Pancreas (tissue), 10 donors: Measurements from ENCODE around the gene RAB9A. TPM values are rescaled to one million over a fixed set of nuclear protein-coding genes. Genes with fewer than 3 reads are reported as not detected.
"Not testable (repeated sequence)": the region's sequence is repeated elsewhere in the genome, so short reads cannot be mapped to it uniquely, and the experiment has no call there.

Source experiments
- ATAC-seq, 4 donors: fragments of 200-7000 bp; cut with Tn5 transposase; one replicate each; pipeline versions ENCODE4 v1.8.0 to v1.9.1; 2020; ENCODE audit warnings: mild to moderate bottlenecking in 4 of 4, moderate library complexity in 4 of 4
- DNase-seq, 6 donors: peaks; one replicate each; pipeline ENCODE4 v3.0.0-alpha.2; 2020
- FAIRE-seq: peaks from 2 replicates; lab custom pipeline; 2012; peaks lifted over from hg19 to GRCh38; lab: Jason Lieb, UNC
- H3K27ac ChIP-seq, 4 donors: fragments of 200-600 bp; sonication (generic); 1 replicate in 3 of 4; 2 replicates in 1 of 4; pipeline versions ENCODE4 v1.5.0 to v1.8.0; 2020
- H3K27me3 ChIP-seq, 4 donors: fragments of 200-600 bp; one replicate each; pipeline ENCODE4 v1.8.0; 2021
- H3K36me3 ChIP-seq, 3 donors: fragments of 200-600 bp; sonication (generic) in 1 of 3; one replicate each; pipeline versions ENCODE4 v1.5.0 to v1.8.0; 2020 to 2021
- H3K4me1 ChIP-seq, 3 donors: fragments of 200-600 bp; one replicate each; pipeline ENCODE4 v1.8.0; 2021
- H3K4me3 ChIP-seq, 4 donors: fragments of 200-600 bp; sonication (generic) in 2 of 4; one replicate each; pipeline versions ENCODE4 v1.5.0 to v1.8.0; 2020 to 2021
- H3K9me3 ChIP-seq, 4 donors: fragments of 200-600 bp; one replicate each; pipeline ENCODE4 v1.8.0; 2021
- WGBS, 2 donors: extraction: QIAGEN DNeasy Blood & Tissue Kit; methylation state at CpG; one replicate each; pipeline ENCODE4 v1.1.7; 2013; 5-methylcytosine and 5-hydroxymethylcytosine counted together
- intact Hi-C, 3 donors: fragments of 100-400 bp; cut with DNase I; formaldehyde crosslinking; loops; one replicate each; pipeline versions ENCODE4 v1.11.1 to v1.14.2; 2022
- polyA plus RNA-seq, 2 donors: library from polyadenylated mRNA; stranded (reverse); fragments of 200-250 nt; gene quantifications; one replicate each; pipeline ENCODE4 v1.2.3, GENCODE V29; 2013
- total RNA-seq, 6 donors: library from RNA; stranded (reverse); fragmentation: NEBNext Ultra II Directional in 4 of 6; extraction: Animal tissue kit (Norgen Biotek cat#: 25700) in 4 of 6; gene quantifications; one replicate each; pipeline versions ENCODE4 v1.2.1 to v1.2.4, GENCODE V29; 2021 to 2023
- TF ChIP-seq, protein P1 (sequence below), 4 donors: fragments of 200-600 bp; sonication (generic) in 3 of 4; IDR thresholded peaks; one replicate each; pipeline versions ENCODE4 v1.5.0 to v1.8.0; 2021; ENCODE audit warnings: antibody characterized with exemption in 4 of 4
- donor health status: healthy with polysubstance abuse.
- donor health status: DM: no; HTN: no; CAD: no; lungs with moderate emphysema.
- donor health status: DM: no; HTN: no; CAD: no.
- donor health status: control.
- donor health status: control.
- donor health status: Bipolar disorder and iron deficiency.
- donor health status: DM: yes; HTN: yes; CAD: no.
- donor health status: DM: no; HTN: no; CAD: no.
- donor health status: DM: no; HTN: no; CAD: no.
- donor health status: DM: yes; HTN: yes; CAD: no.

The RAB9A gene
- total and polyA plus RNA-seq, 8 donors = 8.7 to 22.0 (median 16.5) TPM

DNA sequence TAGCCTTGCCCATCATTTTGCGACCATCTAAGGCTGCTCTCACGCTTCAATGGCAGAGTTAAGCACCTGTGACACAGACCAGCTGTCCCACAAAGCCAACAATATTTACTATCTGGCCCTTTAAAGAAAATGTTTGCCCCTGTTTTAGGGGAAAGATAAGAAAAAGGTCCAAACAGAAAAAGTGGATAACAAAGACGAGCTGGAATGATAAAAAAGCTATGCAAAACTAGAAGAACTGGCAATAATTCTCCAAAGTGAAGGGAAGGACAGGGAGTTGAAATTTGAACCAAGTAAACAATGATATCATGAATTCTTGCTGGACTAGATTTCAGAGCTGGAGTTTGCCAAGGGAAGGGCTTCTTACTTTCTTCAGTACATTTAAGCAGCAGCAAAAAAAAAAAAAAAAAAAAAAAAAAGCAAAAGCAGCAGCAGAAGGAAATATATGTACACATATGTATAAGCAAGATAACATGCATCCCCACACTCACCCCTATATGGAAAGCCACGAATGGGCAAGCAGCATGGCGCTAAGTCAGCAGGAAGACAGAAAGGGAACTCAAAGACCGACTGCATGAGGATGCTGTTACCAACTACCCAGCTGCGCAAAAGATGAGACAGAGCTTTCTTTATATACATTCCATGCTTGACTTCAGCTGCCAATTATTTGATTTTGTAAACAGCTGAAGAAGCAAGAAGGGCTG, 33.0 kb downstream of the RAB9A start:
- DNase-seq (no peak), ATAC-seq (peak; percentile 81 to 90 (median 90)), FAIRE-seq (no peak)
- Histone ChIP-seq H3K27me3 (no peaks in the 10 kb centered on the region), H3K9me3 (no peaks in the 10 kb centered on the region), H3K4me3 (no peak overlapping the region), H3K36me3 (peaks cover 0 to 11% (median 0%) of the 10 kb centered on the region in 3 donors), H3K27ac (peak overlapping the region in 2 of 4 donors; percentile 54 to 55), H3K4me1 (peaks cover 4 to 8% (median 5%) of the 10 kb centered on the region in 3 donors)
- TF ChIP-seq, protein P1, sequence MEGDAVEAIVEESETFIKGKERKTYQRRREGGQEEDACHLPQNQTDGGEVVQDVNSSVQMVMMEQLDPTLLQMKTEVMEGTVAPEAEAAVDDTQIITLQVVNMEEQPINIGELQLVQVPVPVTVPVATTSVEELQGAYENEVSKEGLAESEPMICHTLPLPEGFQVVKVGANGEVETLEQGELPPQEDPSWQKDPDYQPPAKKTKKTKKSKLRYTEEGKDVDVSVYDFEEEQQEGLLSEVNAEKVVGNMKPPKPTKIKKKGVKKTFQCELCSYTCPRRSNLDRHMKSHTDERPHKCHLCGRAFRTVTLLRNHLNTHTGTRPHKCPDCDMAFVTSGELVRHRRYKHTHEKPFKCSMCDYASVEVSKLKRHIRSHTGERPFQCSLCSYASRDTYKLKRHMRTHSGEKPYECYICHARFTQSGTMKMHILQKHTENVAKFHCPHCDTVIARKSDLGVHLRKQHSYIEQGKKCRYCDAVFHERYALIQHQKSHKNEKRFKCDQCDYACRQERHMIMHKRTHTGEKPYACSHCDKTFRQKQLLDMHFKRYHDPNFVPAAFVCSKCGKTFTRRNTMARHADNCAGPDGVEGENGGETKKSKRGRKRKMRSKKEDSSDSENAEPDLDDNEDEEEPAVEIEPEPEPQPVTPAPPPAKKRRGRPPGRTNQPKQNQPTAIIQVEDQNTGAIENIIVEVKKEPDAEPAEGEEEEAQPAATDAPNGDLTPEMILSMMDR (IDR thresholded peaks at IDR 0.05) = no peak
- intact Hi-C loops = no loop called here
- 19 to 59% methylated on average over 7 of the region's 7 CpGs for WGBS, 2 donors

DNA sequence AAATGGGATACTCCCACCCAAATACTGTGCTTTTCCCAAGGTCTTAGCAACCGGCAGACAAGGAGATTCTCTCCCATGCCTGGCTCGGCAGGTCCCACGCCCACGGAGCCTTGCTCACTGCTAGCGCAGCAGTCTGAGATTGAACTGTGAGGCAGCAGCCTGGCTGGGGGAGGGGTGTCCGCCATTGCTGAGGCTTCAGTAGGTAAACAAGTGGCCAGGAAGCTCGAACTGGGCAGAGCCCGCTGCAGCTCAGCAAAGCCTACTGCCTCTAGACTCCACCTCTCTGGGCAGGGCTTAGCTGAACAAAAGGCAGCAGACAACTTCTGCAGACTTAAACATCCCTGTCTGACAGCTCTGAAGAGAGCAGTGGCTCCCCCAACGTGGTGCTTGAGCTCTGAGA, 36.0 kb downstream of the RAB9A start:
- WGBS, 2 donors = 80 to 90% methylated on average over 9 of the region's 9 CpGs
- H3K4me1 ChIP-seq, H3K4me3 ChIP-seq, intact Hi-C loops, H3K27me3 ChIP-seq, H3K36me3 ChIP-seq, H3K9me3 ChIP-seq, ATAC-seq, DNase-seq, FAIRE-seq, H3K27ac ChIP-seq: not testable (repeated sequence)

DNA sequence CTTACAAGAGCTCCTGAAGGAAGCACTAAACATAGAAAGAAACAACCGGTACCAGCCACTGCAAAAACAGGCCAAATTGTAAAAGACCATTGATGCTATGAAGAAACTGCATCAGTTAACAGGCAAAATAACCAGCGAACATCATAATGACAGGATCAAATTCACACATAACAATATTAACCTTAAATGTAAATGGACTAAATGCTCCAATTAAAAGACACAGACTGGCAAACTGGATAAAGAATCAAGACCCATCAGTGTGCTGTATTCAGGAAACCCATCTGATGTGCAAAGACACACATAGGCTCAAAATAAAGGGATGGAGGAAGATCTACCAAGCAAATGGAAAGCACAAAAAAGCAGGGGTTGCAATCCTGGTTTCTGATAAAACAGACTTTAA, 37.7 kb downstream of the RAB9A start:
- intact Hi-C loops, ATAC-seq, H3K9me3 ChIP-seq, H3K27ac ChIP-seq, H3K4me3 ChIP-seq, H3K27me3 ChIP-seq, H3K36me3 ChIP-seq, DNase-seq, FAIRE-seq: not testable (repeated sequence)
- peaks cover 0 to 15% (median 0%) of the 10 kb centered on the region in 3 donors for H3K4me1 ChIP-seq
- WGBS, 2 donors = 96% methylated on average over 2 of the region's 2 CpGs

DNA sequence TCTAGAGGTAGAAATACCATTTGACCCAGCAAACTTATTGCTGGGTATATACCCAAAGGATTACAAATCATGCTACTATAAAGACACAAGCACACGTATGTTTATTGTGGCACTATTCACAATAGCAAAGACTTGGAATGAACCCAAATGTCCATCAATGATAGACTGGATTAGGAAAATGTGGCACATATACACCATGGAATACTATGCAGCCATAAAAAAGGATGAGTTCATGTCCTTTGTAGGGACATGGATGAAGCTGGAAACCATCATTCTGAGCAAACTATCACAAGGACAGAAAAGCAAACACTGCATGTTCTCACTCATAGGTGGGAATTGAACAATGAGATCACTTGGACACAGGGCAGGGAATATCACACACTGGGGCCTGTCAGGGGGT, 41.6 kb downstream of the RAB9A start:
- H3K4me3 ChIP-seq, H3K27me3 ChIP-seq, H3K27ac ChIP-seq, ATAC-seq, H3K36me3 ChIP-seq, DNase-seq, H3K9me3 ChIP-seq, FAIRE-seq: not testable (repeated sequence)
- H3K4me1 ChIP-seq = peaks cover 0 to 27% (median 4%) of the 10 kb centered on the region in 3 donors
- intact Hi-C loops = loop anchor here in 1 of 3 donors (10.0 kb wide), 1 partner anchor 46 kb away; the partner anchor contains the start of gene RAB9A
- WGBS, 2 donors = 78 to 86% methylated on average over 1 of the region's 1 CpG

DNA sequence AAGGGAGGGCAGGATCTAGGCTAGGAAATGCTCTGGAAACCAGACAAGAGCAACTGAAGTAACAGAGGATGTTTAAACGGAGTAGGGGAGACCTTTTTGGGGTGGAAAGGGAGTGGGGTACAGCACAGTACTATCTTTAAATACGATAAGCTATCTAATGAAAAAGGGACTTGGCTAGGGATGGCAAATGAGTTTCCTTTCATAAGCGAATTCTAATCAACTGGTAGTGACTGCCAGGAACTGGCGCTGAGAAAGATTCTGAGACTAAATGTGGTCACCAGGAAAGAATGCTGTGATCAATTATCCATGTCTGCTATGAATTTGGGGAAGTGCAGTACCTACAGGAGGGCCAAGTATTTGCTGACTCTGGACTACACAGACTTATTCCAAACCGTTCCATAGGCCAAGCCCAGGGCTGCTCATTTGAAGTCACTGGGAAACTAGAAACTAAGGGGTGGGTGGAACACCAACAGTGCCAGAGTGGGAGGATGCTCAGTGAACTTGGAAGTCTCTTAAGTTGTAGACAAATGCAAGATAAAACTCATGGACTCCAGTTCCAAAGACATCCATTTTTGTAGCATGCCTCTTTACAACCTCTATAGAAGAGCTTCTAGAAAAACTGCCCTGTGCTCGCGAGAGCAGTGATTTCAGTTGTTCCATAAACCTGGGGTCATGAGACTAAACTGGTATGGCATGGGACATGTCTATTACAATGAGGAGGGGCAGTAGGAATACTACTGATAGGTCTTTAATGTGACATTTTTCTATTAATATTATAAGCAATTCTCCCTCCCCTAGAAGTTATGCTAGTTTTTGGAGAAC, 43.5 kb downstream of the RAB9A start:
- peak overlapping the region in 2 of 4 donors; percentile 59 to 75 for H3K27ac ChIP-seq
- no peak for DNase-seq
- intact Hi-C loops = loop anchor here in 1 of 3 donors (10.0 kb wide), 1 partner anchor 48 kb away; the partner anchor contains the start of gene RAB9A

More for the DNA sequence above, 43.5 kb downstream of the RAB9A start:
- Histone ChIP-seq H3K9me3 (no peaks in the 10 kb centered on the region), H3K4me1 (peaks cover 0 to 30% (median 4%) of the 10 kb centered on the region in 3 donors), H3K36me3 (no peaks in the 10 kb centered on the region), H3K27me3 (no peaks in the 10 kb centered on the region), H3K4me3 (no peak overlapping the region)
- TF ChIP-seq, protein P1 (IDR thresholded peaks at IDR 0.05) = no peak
- FAIRE-seq (no peak), ATAC-seq (peak in 2 of 4 donors; percentile 1)
- 24 to 53% methylated on average over 7 of the region's 7 CpGs for WGBS, 2 donors
